HFF-Myc (cell line): Measurements from ENCODE around the gene KIF26A.

Experiments used
- DNase-seq: peaks from one replicate; pipeline ENCODE4 v3.0.0-alpha.2; 2011; ENCODE audit warnings: low read depth; ENCODE audit errors: extremely low read depth
- H3K4me3 ChIP-seq: replicated peaks from 2 replicates; pipeline ENCODE4 v1.5.1; 2011; ENCODE audit warnings: low read depth, mild to moderate bottlenecking, control low read depth, low read length
- TF ChIP-seq, protein P1 (sequence below): IDR thresholded peaks from 2 replicates; pipeline ENCODE4 v1.5.1; 2012; ENCODE audit warnings: mild to moderate bottlenecking, low read depth, low read length, control low read depth; ENCODE audit errors: missing control alignments

Gene KIF26A

DNA sequence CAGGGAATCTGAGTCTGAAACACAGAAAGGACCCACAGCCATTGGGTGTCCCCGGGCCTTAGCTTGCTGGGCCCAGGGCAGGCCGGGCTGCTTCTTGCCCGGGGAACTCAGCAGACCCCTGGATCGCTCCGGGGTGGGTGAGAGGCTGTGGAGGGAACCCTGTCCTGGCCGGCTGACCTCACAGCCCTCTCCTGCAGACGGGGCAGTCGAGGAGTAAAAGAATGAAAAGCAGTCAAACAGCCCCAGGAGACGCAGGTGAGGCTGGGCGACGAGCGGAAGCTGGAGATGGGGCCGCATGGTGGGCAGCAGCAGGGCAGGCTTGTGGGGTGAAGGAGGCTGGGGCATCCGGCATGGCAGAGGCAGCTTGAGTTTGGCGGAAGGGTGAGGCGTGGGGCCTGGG, 57.0 kb downstream of the KIF26A start:
- H3K4me3 ChIP-seq, result no peak overlapping the region
- DNase-seq, result no peak
- TF ChIP-seq, protein P1, sequence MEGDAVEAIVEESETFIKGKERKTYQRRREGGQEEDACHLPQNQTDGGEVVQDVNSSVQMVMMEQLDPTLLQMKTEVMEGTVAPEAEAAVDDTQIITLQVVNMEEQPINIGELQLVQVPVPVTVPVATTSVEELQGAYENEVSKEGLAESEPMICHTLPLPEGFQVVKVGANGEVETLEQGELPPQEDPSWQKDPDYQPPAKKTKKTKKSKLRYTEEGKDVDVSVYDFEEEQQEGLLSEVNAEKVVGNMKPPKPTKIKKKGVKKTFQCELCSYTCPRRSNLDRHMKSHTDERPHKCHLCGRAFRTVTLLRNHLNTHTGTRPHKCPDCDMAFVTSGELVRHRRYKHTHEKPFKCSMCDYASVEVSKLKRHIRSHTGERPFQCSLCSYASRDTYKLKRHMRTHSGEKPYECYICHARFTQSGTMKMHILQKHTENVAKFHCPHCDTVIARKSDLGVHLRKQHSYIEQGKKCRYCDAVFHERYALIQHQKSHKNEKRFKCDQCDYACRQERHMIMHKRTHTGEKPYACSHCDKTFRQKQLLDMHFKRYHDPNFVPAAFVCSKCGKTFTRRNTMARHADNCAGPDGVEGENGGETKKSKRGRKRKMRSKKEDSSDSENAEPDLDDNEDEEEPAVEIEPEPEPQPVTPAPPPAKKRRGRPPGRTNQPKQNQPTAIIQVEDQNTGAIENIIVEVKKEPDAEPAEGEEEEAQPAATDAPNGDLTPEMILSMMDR, result no peak

GRCh38 chr14:104195878-104196277, 57.5 kb downstream of the KIF26A start:
- no peak for DNase-seq
- TF ChIP-seq, protein P1, result no peak
- H3K4me3 ChIP-seq, result no peak overlapping the region

DNA sequence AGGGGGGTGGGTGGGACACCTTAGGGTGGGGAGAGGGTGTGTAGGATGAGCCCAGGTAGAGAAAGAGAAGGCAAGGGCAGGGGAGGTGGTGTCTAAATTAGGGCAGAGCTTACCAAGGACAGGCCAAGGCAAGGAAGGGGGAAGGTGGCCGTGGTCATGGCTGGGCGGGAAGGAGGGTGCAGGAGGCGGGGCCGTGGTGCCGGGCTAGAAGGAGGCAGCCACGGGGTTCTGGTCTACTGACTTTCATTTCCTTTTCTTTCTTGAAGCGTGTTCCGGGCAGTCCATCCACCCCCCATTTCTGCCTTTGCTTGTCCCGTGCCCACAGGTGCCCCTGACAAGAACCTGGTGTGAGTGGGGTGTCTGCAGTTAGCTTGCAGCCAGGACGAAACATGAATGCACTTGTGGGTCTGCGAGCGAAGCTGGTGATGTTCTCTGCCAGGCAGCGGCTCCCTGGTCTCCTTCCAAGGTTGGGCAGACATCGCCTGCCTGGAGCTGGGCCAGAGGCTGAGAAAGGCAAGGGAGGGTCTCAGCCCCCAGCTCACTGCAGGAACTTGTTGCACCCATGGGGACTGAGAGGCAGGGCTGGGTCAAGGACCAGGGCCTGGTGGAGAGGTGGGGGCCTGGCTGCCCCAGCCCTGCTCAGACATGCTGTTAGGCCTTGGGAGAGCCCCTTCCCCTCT, 58.2 kb downstream of the KIF26A start:
- TF ChIP-seq, protein P1, result no peak
- no peak overlapping the region for H3K4me3 ChIP-seq
- DNase-seq, result no peak

- H3K4me3 ChIP-seq, result no peak overlapping the region
- TF ChIP-seq, protein P1, result no peak
- no peak for DNase-seq
Measured at GRCh38 chr14:104197449-104198247, 59.3 kb downstream of the KIF26A start.

DNA sequence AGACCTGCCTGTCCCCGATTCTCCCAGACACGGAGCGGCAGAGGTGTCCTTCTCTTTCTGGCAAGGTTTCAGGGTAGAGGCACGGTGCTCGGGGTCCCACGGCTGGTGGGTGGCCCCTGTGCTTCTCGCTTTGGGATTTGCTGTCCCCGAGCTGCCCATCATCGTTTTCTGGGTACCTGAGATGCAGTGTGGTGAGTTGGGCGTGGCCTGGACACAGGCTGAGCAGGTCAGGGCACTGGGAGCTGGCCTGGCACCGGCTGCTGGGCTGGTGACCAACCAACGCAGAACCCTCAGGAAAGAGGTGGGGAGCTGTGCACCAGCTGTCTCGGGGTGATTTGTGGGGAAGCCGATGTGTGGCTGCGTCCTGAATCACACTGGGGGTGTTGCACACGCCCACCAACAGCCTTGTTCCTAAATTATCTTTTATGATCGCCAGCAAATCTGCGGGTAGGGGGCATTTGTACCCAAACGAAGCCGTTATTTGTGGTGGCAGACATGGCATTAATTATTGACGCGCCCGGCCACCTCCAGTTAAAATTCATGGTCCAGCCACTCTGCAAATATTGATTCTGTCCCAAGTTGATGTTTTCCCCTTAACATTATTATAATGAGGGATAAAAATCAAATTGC, 61.0 kb downstream of the KIF26A start:
- no peak overlapping the region for H3K4me3 ChIP-seq
- no peak for DNase-seq

DNA sequence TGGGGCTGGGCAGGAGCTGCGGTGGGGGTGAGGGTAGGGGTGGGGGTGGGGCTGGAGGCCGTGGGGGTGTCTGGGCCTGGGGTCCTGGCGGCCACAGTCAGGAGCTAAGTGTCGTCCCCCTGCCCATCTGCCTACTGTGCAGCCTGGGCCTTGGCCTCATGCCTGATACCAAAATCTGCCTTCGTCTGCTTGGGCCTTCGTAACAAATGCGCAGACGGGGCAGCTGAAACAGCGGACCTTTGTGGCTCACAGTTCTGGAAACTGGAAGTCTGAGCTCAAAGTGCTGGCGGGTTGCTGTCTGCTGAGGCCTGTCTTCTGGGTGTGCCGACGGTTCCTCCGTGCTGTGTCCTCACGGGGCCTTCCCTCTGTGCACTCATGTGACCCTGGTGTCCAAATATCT, 61.7 kb downstream of the KIF26A start:
- H3K4me3 ChIP-seq, result no peak overlapping the region
- TF ChIP-seq, protein P1, result no peak
- DNase-seq, result no peak

More for the DNA sequence above, 61.0 kb downstream of the KIF26A start:
- TF ChIP-seq, protein P1, result no peak
